ENCODE data around the gene SRM. TPM values are rescaled to one million over a fixed set of nuclear protein-coding genes. Genes with fewer than 3 reads are reported as not detected.

SRM gene
- total RNA-seq, 2 donors from 2014 or later: 106 to 107 TPM

DNA sequence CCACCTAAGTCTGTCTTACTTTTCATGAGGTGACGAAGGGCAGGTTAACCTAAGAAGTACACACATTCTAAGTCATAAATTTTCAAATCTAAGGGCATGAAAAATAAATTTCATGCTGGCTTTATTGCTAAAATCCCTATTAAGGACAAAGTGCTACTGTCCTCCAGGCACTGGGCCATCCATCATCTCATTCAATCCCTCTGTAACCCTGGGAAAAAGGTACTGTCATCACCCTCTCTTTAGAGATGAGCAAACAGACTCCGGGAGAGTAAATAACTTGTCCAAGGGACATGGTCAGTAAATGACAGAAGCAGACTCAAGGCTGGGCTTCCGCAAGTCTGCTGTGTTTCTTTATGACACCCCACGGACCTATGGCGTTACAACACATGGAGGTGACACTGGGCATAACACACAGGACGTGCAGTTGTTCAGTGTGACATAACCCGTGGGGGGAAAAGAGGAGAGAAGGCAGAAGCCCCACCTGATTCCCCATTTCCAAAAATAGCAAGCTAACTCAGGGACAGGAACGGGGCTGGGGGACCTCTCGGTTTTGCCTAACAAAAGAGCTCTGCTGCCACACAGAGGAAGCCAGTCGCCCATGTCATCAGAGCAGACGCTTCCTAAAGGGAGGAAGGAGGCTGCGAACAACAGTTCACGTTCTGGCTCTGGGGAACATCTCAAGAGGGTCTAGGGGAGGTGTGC is 12.5 kb upstream of the SRM start:
- no peaks in the 10 kb centered on the region for H3K4me1 Mint-ChIP-seq
- H3K4me3 Mint-ChIP-seq: no peak overlapping the region
- H3K4me3 ChIP-seq (ENCODE audit: low read length): no peak overlapping the region
- H3K9me3 ChIP-seq (ENCODE audit: control insufficient read depth, low read length): no peaks in the 10 kb centered on the region
- no peaks in the 10 kb centered on the region for H3K9me3 Mint-ChIP-seq
- peak overlapping the region; percentile 6 for H3K27ac ChIP-seq (ENCODE audit: low read depth, low read length)
- no peaks in the 10 kb centered on the region for H3K27me3 Mint-ChIP-seq (ENCODE audit: insufficient read depth)
- no peak overlapping the region for H3K9ac ChIP-seq (ENCODE audit: extremely low read depth, low read length, poor library complexity, severe bottlenecking)
- TF ChIP-seq, protein P1, sequence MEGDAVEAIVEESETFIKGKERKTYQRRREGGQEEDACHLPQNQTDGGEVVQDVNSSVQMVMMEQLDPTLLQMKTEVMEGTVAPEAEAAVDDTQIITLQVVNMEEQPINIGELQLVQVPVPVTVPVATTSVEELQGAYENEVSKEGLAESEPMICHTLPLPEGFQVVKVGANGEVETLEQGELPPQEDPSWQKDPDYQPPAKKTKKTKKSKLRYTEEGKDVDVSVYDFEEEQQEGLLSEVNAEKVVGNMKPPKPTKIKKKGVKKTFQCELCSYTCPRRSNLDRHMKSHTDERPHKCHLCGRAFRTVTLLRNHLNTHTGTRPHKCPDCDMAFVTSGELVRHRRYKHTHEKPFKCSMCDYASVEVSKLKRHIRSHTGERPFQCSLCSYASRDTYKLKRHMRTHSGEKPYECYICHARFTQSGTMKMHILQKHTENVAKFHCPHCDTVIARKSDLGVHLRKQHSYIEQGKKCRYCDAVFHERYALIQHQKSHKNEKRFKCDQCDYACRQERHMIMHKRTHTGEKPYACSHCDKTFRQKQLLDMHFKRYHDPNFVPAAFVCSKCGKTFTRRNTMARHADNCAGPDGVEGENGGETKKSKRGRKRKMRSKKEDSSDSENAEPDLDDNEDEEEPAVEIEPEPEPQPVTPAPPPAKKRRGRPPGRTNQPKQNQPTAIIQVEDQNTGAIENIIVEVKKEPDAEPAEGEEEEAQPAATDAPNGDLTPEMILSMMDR (conservative IDR thresholded peaks at IDR 0.05): no peak
- H3K4me1 ChIP-seq (ENCODE audit: control insufficient read depth, insufficient read depth, low read length): no peaks in the 10 kb centered on the region
- peaks cover 79% of the 10 kb centered on the region for H3K36me3 Mint-ChIP-seq (ENCODE audit: low read depth)
- no peaks in the 10 kb centered on the region for H3K27me3 ChIP-seq (ENCODE audit: control insufficient read depth, insufficient read depth, low read length, poor library complexity, severe bottlenecking)
- H3K36me3 ChIP-seq (ENCODE audit: control insufficient read depth, insufficient read depth, low read length): peaks cover 92% of the 10 kb centered on the region
- 84 to 85% methylated on average over 10 to 13 of the region's 13 CpGs for WGBS, 2 experiments (ENCODE audit: insufficient coverage in 1 of 2, insufficient read length in 1 of 2)
- H3K27ac Mint-ChIP-seq: peak overlapping the region; percentile 44
- DNase-seq: no peak

DNA sequence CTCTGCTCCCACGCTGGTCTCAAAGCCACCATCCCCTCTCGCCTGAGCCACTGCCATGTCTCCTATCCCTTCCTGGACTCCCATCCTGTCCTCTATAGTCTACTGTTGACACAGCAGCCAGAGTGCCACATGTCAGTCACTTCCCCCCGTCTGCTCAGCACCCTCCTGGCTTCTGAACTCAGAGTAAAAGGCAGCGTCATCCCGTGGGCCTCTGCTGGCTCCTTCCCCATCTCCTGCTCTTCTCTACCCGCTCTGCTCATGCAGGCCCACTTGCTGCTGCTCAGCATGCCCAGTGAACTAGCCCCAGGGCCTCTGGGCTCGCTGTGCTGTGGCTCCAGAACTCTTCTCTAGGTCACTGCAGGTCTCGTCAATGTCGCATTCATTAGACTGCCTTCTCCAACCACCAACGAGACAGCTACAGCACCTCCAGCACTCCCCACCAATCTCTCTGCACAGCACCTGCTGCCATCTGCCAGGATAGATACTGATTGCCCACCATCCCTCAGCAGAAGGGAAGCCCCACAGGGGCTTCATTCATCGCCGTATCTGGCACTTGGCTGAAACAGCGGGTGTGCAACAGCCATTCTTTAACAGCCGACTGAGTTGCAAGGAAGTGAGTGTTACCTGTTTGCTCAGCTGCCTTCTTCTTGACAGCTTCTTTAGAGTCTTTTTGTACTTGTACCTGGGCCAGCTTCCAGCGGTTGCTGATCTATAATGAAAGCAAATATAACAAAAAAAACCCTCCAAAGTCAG is 11.8 kb upstream of the SRM start:
- no peak overlapping the region for H3K27ac Mint-ChIP-seq
- H3K36me3 ChIP-seq (ENCODE audit: control insufficient read depth, insufficient read depth, low read length): peaks cover 89% of the 10 kb centered on the region
- WGBS, 2 experiments (ENCODE audit: insufficient coverage in 1 of 2, insufficient read length in 1 of 2): 88 to 89% methylated on average over 9 to 15 of the region's 15 CpGs
- H3K9me3 Mint-ChIP-seq: no peaks in the 10 kb centered on the region
- no peak overlapping the region for H3K4me3 Mint-ChIP-seq
- no peaks in the 10 kb centered on the region for H3K27me3 ChIP-seq (ENCODE audit: control insufficient read depth, insufficient read depth, low read length, poor library complexity, severe bottlenecking)
- H3K4me1 ChIP-seq (ENCODE audit: control insufficient read depth, insufficient read depth, low read length): no peaks in the 10 kb centered on the region
- no peak for DNase-seq
- H3K4me1 Mint-ChIP-seq: no peaks in the 10 kb centered on the region
- TF ChIP-seq, protein P1 (conservative IDR thresholded peaks at IDR 0.05): no peak
- H3K9ac ChIP-seq (ENCODE audit: extremely low read depth, low read length, poor library complexity, severe bottlenecking): no peak overlapping the region
- no peaks in the 10 kb centered on the region for H3K9me3 ChIP-seq (ENCODE audit: control insufficient read depth, low read length)
- no peak overlapping the region for H3K27ac ChIP-seq (ENCODE audit: low read depth, low read length)
- no peaks in the 10 kb centered on the region for H3K27me3 Mint-ChIP-seq (ENCODE audit: insufficient read depth)
- no peak overlapping the region for H3K4me3 ChIP-seq (ENCODE audit: low read length)
- H3K36me3 Mint-ChIP-seq (ENCODE audit: low read depth): peaks cover 78% of the 10 kb centered on the region

DNA sequence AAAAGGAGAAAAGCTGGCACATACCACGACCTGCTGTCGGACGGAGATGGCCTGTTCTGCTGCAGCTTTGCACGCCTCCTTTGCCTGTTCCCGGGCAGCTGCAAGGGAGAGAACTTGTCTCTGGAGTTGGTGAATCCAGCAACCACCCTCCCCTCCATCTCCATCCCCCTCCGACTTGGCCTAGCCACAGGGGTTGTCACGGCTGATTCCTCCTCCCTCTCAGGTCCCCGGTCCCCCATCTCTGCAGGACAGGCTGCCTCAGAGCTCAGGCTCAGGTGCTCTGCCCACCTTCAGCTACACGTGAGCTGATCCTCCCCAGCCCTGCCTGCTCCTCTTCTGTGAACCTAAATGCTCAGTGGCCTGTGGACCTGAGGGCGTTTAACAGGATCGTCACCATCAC is 11.1 kb upstream of the SRM start:
- H3K4me1 Mint-ChIP-seq: no peaks in the 10 kb centered on the region
- no peak for DNase-seq
- no peak overlapping the region for H3K4me3 ChIP-seq (ENCODE audit: low read length)
- no peak overlapping the region for H3K27ac ChIP-seq (ENCODE audit: low read depth, low read length)
- H3K36me3 ChIP-seq (ENCODE audit: control insufficient read depth, insufficient read depth, low read length): peaks cover 90% of the 10 kb centered on the region
- no peaks in the 10 kb centered on the region for H3K27me3 Mint-ChIP-seq (ENCODE audit: insufficient read depth)
- H3K9ac ChIP-seq (ENCODE audit: extremely low read depth, low read length, poor library complexity, severe bottlenecking): no peak overlapping the region
- TF ChIP-seq, protein P1 (conservative IDR thresholded peaks at IDR 0.05): no peak
- H3K9me3 Mint-ChIP-seq: no peaks in the 10 kb centered on the region
- no peak overlapping the region for H3K4me3 Mint-ChIP-seq
- peaks cover 76% of the 10 kb centered on the region for H3K36me3 Mint-ChIP-seq (ENCODE audit: low read depth)
- H3K4me1 ChIP-seq (ENCODE audit: control insufficient read depth, insufficient read depth, low read length): no peaks in the 10 kb centered on the region
- no peak overlapping the region for H3K27ac Mint-ChIP-seq
- no peaks in the 10 kb centered on the region for H3K9me3 ChIP-seq (ENCODE audit: control insufficient read depth, low read length)
- H3K27me3 ChIP-seq (ENCODE audit: control insufficient read depth, insufficient read depth, low read length, poor library complexity, severe bottlenecking): no peaks in the 10 kb centered on the region
- 93 to 94% methylated on average over 11 of the region's 11 CpGs for WGBS, 2 experiments (ENCODE audit: insufficient coverage in 1 of 2, insufficient read length in 1 of 2)

Measured in endodermal cell (in vitro differentiated cells).